IMR-90 (cell line): ENCODE measurements around the gene FOXK2. TPM values are rescaled to one million over a fixed set of nuclear protein-coding genes. Genes with fewer than 3 reads are reported as not detected.
"Not testable (repeated sequence)": the region's sequence is repeated elsewhere in the genome, so short reads cannot be mapped to it uniquely, and the experiment has no call there.

ENCODE experiments used
- ATAC-seq: fragments of 200-7000 bp; cut with Tn5 transposase; 2 replicates; pipeline ENCODE4 v1.9.1; 2020; ENCODE audit warnings: low read depth, mild to moderate bottlenecking, moderate library complexity
- BruUV-seq: library from RNA; stranded (reverse); fragments of 400-500 nt; replicated peaks from 2 replicates; lab custom pipeline; 2021; lab: Mats Ljungman, UMichigan
- CTCF ChIA-PET: fragments of 300-600 bp; formaldehyde crosslinking; extraction: SDS; loops from one replicate; lab custom pipeline; 2021; ENCODE audit warnings: antibody characterized with exemption; lab: Yijun Ruan, JAX
- POLR2A ChIA-PET: fragments of 300-600 bp; sonication (Branson Sonifier 250); formaldehyde crosslinking; loops from one replicate; lab custom pipeline; 2022; ENCODE audit warnings: antibody characterized with exemption; ENCODE audit not compliant: unreplicated experiment; lab: Charles Lee
- DNase-seq: peaks from one replicate; pipeline ENCODE4 v3.0.0; 2013
- H2AFZ ChIP-seq: replicated peaks from 2 replicates; pipeline ENCODE3; 2013; ENCODE audit warnings: low read length, mild to moderate bottlenecking; ENCODE audit not compliant: poor library complexity
- H2AK5ac ChIP-seq: 2 replicates; pipeline ENCODE4 v1.6.1; 2013; ENCODE audit warnings: low read depth, low read length, inconsistent platforms
- H2AK9ac ChIP-seq: replicated peaks from 2 replicates; pipeline ENCODE3; 2013; ENCODE audit warnings: mild to moderate bottlenecking, low read depth, low read length, moderate library complexity; ENCODE audit not compliant: poor library complexity
- H2BK120ac ChIP-seq: 2 replicates; pipeline ENCODE4 v1.6.1; 2013; ENCODE audit warnings: low read depth, low read length, inconsistent platforms
- H2BK15ac ChIP-seq: 3 replicates; pipeline ENCODE4 v1.6.1; 2013; ENCODE audit warnings: low read depth, low read length, inconsistent platforms
- H2BK20ac ChIP-seq: 2 replicates; pipeline ENCODE4 v1.6.1; 2013; ENCODE audit warnings: low read depth, mild to moderate bottlenecking, inconsistent platforms, low read length, moderate library complexity
- H2BK5ac ChIP-seq: 2 replicates; pipeline ENCODE4 v1.6.1; 2013; ENCODE audit warnings: mild to moderate bottlenecking, low read depth, low read length, inconsistent platforms; ENCODE audit not compliant: poor library complexity, severe bottlenecking
- H3K14ac ChIP-seq: replicated peaks from 2 replicates; pipeline ENCODE4 v1.6.1; 2013; ENCODE audit warnings: low read depth, low read length, inconsistent platforms
- H3K18ac ChIP-seq: 2 replicates; pipeline ENCODE4 v1.6.1; 2013; ENCODE audit warnings: low read depth, low read length, control low read depth
- H3K23ac ChIP-seq: 2 replicates; pipeline ENCODE4 v1.6.1; 2013; ENCODE audit warnings: low read depth, low read length, inconsistent platforms
- H3K27ac ChIP-seq: 2 replicates; pipeline ENCODE4 v1.5.1; 2013; ENCODE audit warnings: mild to moderate bottlenecking, control low read depth, low read length; ENCODE audit not compliant: insufficient read depth
- H3K27me3 ChIP-seq: 2 replicates; pipeline ENCODE4 v1.6.1; 2013; ENCODE audit warnings: low read length; ENCODE audit not compliant: control insufficient read depth, insufficient read depth
- H3K36me3 ChIP-seq: 2 replicates; pipeline ENCODE4 v1.6.1; 2013; ENCODE audit warnings: low read length, mixed read lengths; ENCODE audit not compliant: control insufficient read depth, insufficient read depth
- H3K4ac ChIP-seq: 2 replicates; pipeline ENCODE4 v1.6.1; 2013; ENCODE audit warnings: low read depth, low read length, inconsistent platforms
- H3K4me1 ChIP-seq: 2 replicates; pipeline ENCODE4 v1.6.1; 2013; ENCODE audit warnings: low read length, mixed read lengths; ENCODE audit not compliant: control insufficient read depth, insufficient read depth
- H3K4me2 ChIP-seq: 2 replicates; pipeline ENCODE4 v1.6.1; 2013; ENCODE audit warnings: low read depth, mild to moderate bottlenecking, control low read depth, low read length, moderate library complexity
- H3K4me3 ChIP-seq: 2 replicates; pipeline ENCODE4 v1.5.1; 2013; ENCODE audit warnings: low read depth, mild to moderate bottlenecking, control low read depth, low read length, moderate library complexity; ENCODE audit not compliant: insufficient read depth
- H3K56ac ChIP-seq: 2 replicates; pipeline ENCODE4 v1.6.1; 2013; ENCODE audit warnings: low read length, inconsistent platforms; ENCODE audit not compliant: insufficient read depth; ENCODE audit errors: extremely low read depth
- H3K79me1 ChIP-seq, 2 experiments: 2 replicates each; pipeline ENCODE4 v1.6.1; 2013; ENCODE audit warnings: low read length in 2 of 2, inconsistent platforms in 1 of 2, low read depth in 1 of 2
- H3K9ac ChIP-seq: 2 replicates; pipeline ENCODE4 v1.6.1; 2013; ENCODE audit warnings: low read depth, low read length, control low read depth
- H3K9me1 ChIP-seq: 2 replicates; pipeline ENCODE4 v1.6.1; 2013; ENCODE audit warnings: low read length, inconsistent platforms; ENCODE audit not compliant: insufficient read depth
- H3K9me3 ChIP-seq: 2 replicates; pipeline ENCODE4 v1.6.1; 2013; ENCODE audit warnings: low read length; ENCODE audit not compliant: control insufficient read depth, insufficient read depth
- H4K20me1 ChIP-seq: 2 replicates; pipeline ENCODE4 v1.6.1; 2013; ENCODE audit warnings: low read length, inconsistent platforms; ENCODE audit not compliant: insufficient read depth
- H4K5ac ChIP-seq: 2 replicates; pipeline ENCODE4 v1.6.1; 2013; ENCODE audit warnings: mild to moderate bottlenecking, low read depth, low read length, control low read depth
- H4K8ac ChIP-seq, 2 experiments: 2 replicates each; pipeline ENCODE4 v1.6.1; 2013; ENCODE audit warnings: low read depth in 2 of 2, low read length in 2 of 2, control low read depth in 1 of 2, inconsistent platforms in 1 of 2
- H4K91ac ChIP-seq: 2 replicates; pipeline ENCODE4 v1.6.1; 2013; ENCODE audit warnings: low read depth, low read length, inconsistent platforms; ENCODE audit not compliant: insufficient read depth
- WGBS, 2 experiments: methylation state at CpG; one replicate each; pipeline versions ENCODE4 v1.1.5 to v1.1.7; 2013; ENCODE audit warnings: missing lambda C conversion rate in 2 of 2; ENCODE audit not compliant: insufficient read length in 1 of 2; ENCODE audit errors: extremely low coverage in 2 of 2; 5-methylcytosine and 5-hydroxymethylcytosine counted together
- dilution Hi-C: fragments of 300-500 bp; cut with HindIII; formaldehyde crosslinking; loops from one replicate; pipeline ENCODE4 v1.14.3; 2018; ENCODE audit warnings: low sequenced_read_pairs; ENCODE audit not compliant: unreplicated experiment
- in situ Hi-C: fragments of 300-500 bp; cut with MboI; formaldehyde crosslinking; loops from 3 replicates; pipeline ENCODE4 v1.14.3; 2019; ENCODE audit warnings: low sequenced_read_pairs, inconsistent platforms, mixed read lengths
- intact Hi-C: fragments of 100-400 bp; cut with micrococcal nuclease; formaldehyde crosslinking; loops from 2 replicates; pipeline ENCODE4 v1.10.0; 2022
- polyA plus RNA-seq, 3 experiments: library from polyadenylated mRNA; depleted of rRNA; stranded (reverse); fragments of >200 nt; gene quantifications; 2 replicates each; pipeline ENCODE4 v1.2.3, GENCODE V29; 2012; ENCODE audit warnings: low replicate concordance in 1 of 3
- total RNA-seq: library from RNA; depleted of rRNA; stranded (reverse); fragments of >200 nt; gene quantifications from 2 replicates; pipeline ENCODE4 v1.2.3, GENCODE V29; 2012

FOXK2 gene
- total and polyA plus RNA-seq, 2 of the 4 experiments (the other 2 are of a cell fraction): 12.5 to 20.0 TPM

- POLR2A ChIA-PET: not testable (repeated sequence)
These were observed 5.7 kb upstream of the FOXK2 start for GRCh38 chr17:82513864-82514263.

More at GRCh38 chr17:82513864-82514263, 5.7 kb upstream of the FOXK2 start:
- H2BK120ac ChIP-seq, dilution Hi-C loops, H3K9ac ChIP-seq, H3K18ac ChIP-seq, H4K91ac ChIP-seq, BruUV-seq, H2AK9ac ChIP-seq, H2AK5ac ChIP-seq, H2AFZ ChIP-seq, in situ Hi-C loops, intact Hi-C loops, H3K23ac ChIP-seq, H2BK20ac ChIP-seq, H3K4ac ChIP-seq, H3K9me1 ChIP-seq, H3K4me1 ChIP-seq, H3K4me2 ChIP-seq, H3K27ac ChIP-seq, CTCF ChIA-PET, H4K5ac ChIP-seq, H3K56ac ChIP-seq, DNase-seq, H3K14ac ChIP-seq, H4K20me1 ChIP-seq, H3K79me1 ChIP-seq, H3K36me3 ChIP-seq, H3K27me3 ChIP-seq, H3K9me3 ChIP-seq, H2BK15ac ChIP-seq, H3K4me3 ChIP-seq, ATAC-seq, H4K8ac ChIP-seq, H2BK5ac ChIP-seq: not testable (repeated sequence)
- WGBS, 2 experiments: 81% methylated on average over 4 of the region's 10 CpGs; no CpG with 5 or more reads in 1 of the 2 experiments
